ENCODE measurements around the gene GALNT1.

GALNT1 gene

GRCh38 chr18:35756506-35757117 lies 175.1 kb downstream of the GALNT1 start:
- TF ChIP-seq CTCF (conservative IDR thresholded peaks at IDR 0.05), result peak; percentile 78
- H3K27ac ChIP-seq, result no peak overlapping the region
